ENCODE data around the gene HSDL1.

The HSDL1 gene

DNA sequence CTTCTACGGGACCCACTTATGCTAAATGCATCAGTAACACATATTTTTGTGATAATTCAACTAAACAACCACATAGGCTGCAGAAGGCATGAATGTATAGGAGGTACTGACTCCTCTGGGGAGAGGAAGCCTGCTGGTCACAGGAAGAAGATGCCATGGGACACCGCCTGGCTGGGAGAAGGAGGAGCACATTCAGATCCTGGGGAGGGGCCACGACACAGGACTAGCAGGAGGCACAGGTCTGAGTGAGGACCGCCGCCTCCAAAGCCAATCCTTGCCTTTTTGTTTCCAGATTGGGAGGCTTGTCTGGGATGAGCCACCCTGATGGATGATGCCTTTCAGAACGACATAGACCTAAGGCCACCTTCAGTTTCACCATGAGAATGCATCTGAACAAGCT lies 62.9 kb downstream of the HSDL1 start:
- DNase-seq (ENCODE audit: low spot score): no peak

DNA sequence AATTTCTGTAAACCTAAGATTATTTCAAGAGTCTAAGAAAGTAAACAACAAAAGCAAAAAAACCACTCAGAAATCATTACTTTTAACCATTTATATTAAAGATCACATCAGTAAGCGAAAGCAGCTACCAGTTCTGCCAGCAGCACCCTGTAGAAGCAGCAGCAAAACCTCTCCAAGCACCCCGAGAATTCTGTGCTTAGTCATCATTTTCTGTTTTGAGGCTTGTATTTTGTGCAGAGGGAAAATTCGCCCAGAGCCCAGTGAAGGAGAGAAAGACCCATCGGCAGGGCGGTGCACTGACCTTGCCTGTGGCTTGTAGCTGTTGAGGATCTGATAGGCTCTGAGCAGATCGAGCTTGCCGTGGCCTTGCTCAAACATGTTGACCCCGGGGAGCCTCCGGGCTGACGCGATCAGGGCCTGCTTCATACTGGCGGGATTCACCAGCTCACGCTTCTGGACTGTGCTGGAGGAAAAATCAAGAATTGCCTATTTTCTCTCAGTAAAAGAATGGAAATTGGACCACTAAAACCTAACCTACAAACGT lies 63.5 kb downstream of the HSDL1 start:
- no peak for DNase-seq (ENCODE audit: low spot score)

DNA sequence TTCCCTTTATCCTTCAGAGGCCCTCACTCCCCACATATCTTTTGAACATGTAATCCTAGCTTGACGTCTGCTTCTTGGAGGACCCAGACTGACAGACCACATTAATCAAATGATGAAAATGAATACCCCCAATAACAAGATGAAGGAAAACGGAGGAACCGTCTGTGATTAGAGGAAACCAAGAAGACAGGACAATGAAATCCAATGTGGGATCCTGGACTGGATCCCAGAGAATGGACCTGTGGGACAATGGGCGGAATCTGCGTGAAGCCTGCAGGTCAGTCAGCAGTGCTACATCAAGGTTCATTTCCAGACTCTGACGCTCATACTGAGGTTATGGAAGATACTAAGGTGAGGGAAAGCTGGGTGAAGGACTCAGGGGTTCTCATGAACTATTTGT lies 64.2 kb downstream of the HSDL1 start:
- DNase-seq (ENCODE audit: low spot score): no peak

DNA sequence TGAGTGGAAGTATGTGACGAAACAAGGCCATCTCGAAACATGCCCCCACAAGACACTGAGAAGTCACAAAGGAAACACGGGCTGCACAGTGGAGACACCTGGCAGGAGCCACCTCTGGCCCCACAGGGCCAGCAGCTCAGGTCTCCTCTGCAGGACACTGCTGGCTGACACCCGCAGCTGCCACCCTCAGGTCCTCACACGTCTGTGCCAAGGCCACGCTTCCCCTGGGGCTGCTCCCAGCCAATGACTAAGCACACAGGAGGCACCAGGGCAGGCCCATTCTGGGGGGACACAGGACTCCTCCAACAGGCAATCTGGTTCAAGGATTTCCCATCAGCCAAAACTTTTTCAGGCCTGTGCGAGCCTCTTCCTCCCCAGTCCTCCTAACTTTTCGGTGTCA lies 64.6 kb downstream of the HSDL1 start:
- no peak for DNase-seq (ENCODE audit: low spot score)

DNA sequence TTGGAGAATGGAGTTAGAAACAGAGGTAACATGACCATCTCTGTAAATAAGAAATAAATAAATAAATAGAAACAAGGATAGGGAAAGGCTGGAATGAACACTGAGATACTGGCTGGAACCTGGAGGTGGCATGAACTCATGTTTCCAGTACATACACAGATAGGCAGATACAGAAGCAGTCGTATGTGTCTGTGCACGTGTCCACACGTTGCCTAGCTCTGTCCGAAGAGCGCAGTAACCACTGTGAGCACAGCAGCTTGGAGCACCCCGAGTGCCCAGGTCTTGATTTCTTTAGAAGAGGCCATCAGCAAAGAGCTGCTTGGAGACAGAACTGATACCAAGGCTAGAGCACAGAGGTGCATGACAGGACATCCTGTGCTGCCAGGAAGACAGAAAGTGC lies 65.3 kb downstream of the HSDL1 start:
- DNase-seq (ENCODE audit: low spot score): no peak

DNA sequence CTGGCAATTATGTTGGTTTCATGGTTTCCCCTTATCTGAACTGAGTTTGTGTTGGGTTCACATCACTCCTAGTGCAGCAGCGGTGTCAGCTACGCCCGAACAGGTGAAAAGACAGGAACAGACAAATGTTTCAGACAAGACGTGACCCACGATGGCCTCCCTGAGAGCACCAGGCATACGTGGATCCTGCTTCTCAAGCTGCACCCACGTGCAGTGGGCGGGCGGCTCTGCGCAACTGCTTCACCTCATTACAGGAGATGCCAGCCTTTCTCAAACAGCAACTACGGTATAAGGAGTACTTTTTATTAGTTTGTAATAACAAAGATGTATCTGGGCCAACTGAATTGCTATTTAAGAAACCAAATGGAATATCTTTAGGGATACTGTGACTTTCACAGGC lies 69.6 kb downstream of the HSDL1 start:
- no peak for DNase-seq (ENCODE audit: low spot score)

DNA sequence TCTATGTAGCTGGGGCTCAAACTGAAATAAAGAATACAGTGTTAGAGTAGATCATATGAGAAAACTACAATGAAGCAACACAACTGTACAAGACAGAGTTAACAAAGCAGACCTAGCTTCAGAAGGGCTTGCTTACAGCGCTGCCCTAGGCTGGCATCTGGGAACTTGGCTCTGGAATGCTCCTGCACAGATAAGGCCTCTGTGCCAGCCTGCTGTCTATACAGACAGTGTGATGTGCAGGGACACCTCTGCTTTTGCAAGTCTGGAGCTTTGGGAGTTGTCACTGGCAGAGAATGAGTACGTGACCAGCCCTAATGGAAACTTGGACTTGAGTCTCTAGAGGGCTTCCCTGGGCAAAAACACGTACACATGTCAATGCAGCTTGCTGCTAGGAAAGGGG lies 70.3 kb downstream of the HSDL1 start:
- no peak for DNase-seq (ENCODE audit: low spot score)
